ENCODE data around the gene PIN1. TPM values are rescaled to one million over a fixed set of nuclear protein-coding genes. Genes with fewer than 3 reads are reported as not detected.
A peak's percentile ranks its signal among the peaks of the same experiment; 100 is the strongest.

Gene PIN1
- total and polyA plus RNA-seq, 2 of the 8 experiments (the other 6 are each of a cell fraction or from before 2014, with no cell fraction given): 78.3 to 90.8 TPM

DNA sequence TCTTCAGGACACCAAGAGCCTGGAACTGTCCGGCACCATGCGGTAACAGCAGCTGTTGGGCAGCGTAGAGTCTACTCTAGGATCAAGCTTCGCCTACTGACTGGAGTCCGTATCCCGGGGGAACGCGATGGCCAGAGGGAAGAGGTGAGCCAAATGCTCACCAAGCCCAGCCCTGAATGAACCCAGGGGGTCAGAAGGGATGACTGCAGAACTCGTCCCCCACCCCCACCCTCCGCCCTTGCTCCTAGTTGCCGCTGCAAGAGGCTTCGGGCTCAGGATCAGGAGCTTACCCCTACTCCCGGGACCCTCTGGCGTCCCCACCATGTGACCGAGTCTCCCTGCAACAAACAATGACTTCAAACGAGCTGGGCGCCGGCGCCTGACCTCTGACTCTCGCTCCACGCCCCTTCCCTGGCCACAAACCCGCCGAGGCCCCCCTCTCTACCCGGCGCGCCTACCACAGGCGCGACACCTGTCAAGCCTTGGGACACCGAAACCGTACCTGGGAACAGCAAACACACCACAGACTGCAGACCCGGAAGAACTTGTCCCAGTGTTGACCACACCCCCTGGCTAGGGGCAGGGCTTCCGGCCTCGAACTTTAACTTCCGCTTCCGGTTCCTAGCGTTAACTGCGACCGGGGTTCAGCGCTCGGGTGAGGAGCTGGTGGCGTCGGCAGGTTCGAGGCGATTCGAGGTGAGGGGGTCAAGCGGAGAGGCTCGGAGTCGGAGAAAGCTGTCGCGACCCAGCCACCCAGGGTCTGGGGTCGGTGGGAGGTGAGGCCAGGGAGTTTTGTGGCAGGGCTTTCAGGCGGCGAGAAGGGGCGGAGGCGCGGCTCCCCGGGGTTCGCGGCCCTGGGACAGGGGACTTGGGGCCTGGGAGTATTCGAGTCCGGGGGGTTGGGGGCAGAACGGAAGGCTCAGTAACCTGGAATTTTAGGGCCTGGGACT, 7.6 kb upstream of the PIN1 start, which contains the start of gene UBL5 (continued):
- TF ChIP-seq, protein P1, sequence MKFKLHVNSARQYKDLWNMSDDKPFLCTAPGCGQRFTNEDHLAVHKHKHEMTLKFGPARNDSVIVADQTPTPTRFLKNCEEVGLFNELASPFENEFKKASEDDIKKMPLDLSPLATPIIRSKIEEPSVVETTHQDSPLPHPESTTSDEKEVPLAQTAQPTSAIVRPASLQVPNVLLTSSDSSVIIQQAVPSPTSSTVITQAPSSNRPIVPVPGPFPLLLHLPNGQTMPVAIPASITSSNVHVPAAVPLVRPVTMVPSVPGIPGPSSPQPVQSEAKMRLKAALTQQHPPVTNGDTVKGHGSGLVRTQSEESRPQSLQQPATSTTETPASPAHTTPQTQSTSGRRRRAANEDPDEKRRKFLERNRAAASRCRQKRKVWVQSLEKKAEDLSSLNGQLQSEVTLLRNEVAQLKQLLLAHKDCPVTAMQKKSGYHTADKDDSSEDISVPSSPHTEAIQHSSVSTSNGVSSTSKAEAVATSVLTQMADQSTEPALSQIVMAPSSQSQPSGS (IDR thresholded peaks at IDR 0.05; ENCODE audit: low read length): no peak
- TF ChIP-seq, protein P2, sequence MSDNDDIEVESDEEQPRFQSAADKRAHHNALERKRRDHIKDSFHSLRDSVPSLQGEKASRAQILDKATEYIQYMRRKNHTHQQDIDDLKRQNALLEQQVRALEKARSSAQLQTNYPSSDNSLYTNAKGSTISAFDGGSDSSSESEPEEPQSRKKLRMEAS (IDR thresholded peaks at IDR 0.05): peak; percentile 36; the same call in 1 of the 2 replicates
- TF ChIP-seq JUN (IDR thresholded peaks at IDR 0.05; ENCODE audit: low read depth, low read length): no peak
- no peak for TF ChIP-seq ZNF274 (IDR thresholded peaks at IDR 0.05; ENCODE audit: borderline replicate concordance, extremely low read depth, low read length)
- TF ChIP-seq HDAC6 (IDR thresholded peaks at IDR 0.05; ENCODE audit: low read depth, low read length): no peak
- TF ChIP-seq CHD7 (IDR thresholded peaks at IDR 0.05; ENCODE audit: insufficient replicate concordance, low read length): no peak
- peak; percentile 78 for TF ChIP-seq ASH2L (IDR thresholded peaks at IDR 0.05; ENCODE audit: low read length)
